K562 (cell line): ENCODE results near the gene KIF26A. TPM values are rescaled to one million over a fixed set of nuclear protein-coding genes. Genes with fewer than 3 reads are reported as not detected.

Experiments used
- ATAC-seq: fragments of 200-7000 bp; cut with Tn5 transposase; 3 replicates; pipeline ENCODE4 v1.9.1; 2020; ENCODE audit warnings: moderate library complexity
- BruUV-seq: library from RNA; stranded (reverse); fragments of 400-500 nt; replicated peaks from 2 replicates; lab custom pipeline; 2021; lab: Mats Ljungman, UMichigan
- CTCF ChIA-PET: fragments of 300-600 bp; formaldehyde crosslinking; extraction: SDS; loops from one replicate; lab custom pipeline; 2021; ENCODE audit warnings: low intra/inter-chr PET ratio; lab: Yijun Ruan, JAX
- POLR2A ChIA-PET: fragments of 300-600, 350-650 bp; sonication (Branson Sonifier 250); formaldehyde crosslinking; extraction: SDS; loops from one replicate; lab custom pipeline; 2021; ENCODE audit warnings: antibody characterized with exemption, inconsistent platforms; lab: Yijun Ruan, JAX
- DNase-seq, 4 experiments: peaks; one replicate each; pipeline versions ENCODE4 v3.0.0 to v3.0.0-alpha.2; 2011 to 2018; ENCODE audit warnings: low spot score in 3 of 4, mixed read lengths in 3 of 4; ENCODE audit errors: extremely low read depth in 1 of 4
- FAIRE-seq: peaks from 2 replicates; lab custom pipeline; 2011; peaks lifted over from hg19 to GRCh38; lab: Jason Lieb, UNC
- H2AFZ ChIP-seq: 2 replicates; pipeline ENCODE4 v1.6.0; 2011; ENCODE audit warnings: low read depth, low read length, control low read depth, inconsistent platforms
- H3K27ac ChIP-seq: fragments of 200-600 bp; 3 replicates; pipeline ENCODE4 v1.8.0; 2011; ENCODE audit warnings: low read depth, mild to moderate bottlenecking, control low read depth, inconsistent platforms, low read length, moderate library complexity, mixed read lengths; ENCODE audit errors: extremely low read depth
- H3K27me3 ChIP-seq, 2 experiments: fragments of 300-600 bp in 1 of 2; 2 replicates in 1 of 2; 3 replicates in 1 of 2; pipeline versions ENCODE4 v1.6.0 to v1.8.0; 2011; ENCODE audit warnings: inconsistent platforms in 2 of 2, low read length in 2 of 2, mild to moderate bottlenecking in 1 of 2, mixed read lengths in 1 of 2, moderate library complexity in 1 of 2; ENCODE audit not compliant: control insufficient read depth in 2 of 2, insufficient read depth in 2 of 2
- H3K36me3 ChIP-seq: fragments of 300-600 bp; 3 replicates; pipeline ENCODE4 v1.8.0; 2011; ENCODE audit warnings: mild to moderate bottlenecking, low read length, inconsistent platforms; ENCODE audit not compliant: control insufficient read depth, insufficient read depth
- H3K4me1 ChIP-seq, 2 experiments: fragments of 200-600 bp in 1 of 2; replicated peaks in 1 of 2; 2 replicates in 1 of 2; 3 replicates in 1 of 2; pipeline versions ENCODE4 v1.5.1 to v1.8.0; 2011; ENCODE audit warnings: inconsistent platforms in 2 of 2, low read length in 2 of 2, mild to moderate bottlenecking in 1 of 2, mixed read lengths in 1 of 2, moderate library complexity in 1 of 2; ENCODE audit not compliant: control insufficient read depth in 2 of 2, insufficient read depth in 2 of 2
- H3K4me2 ChIP-seq: 2 replicates; pipeline ENCODE4 v1.6.1; 2011; ENCODE audit warnings: low read length, control low read depth, inconsistent platforms, mixed read lengths; ENCODE audit not compliant: insufficient read depth
- H3K4me3 ChIP-seq: fragments of 200-600 bp; sonication (generic), shearing (Covaris generic); 2 replicates; pipeline ENCODE4 v1.5.1; 2016; ENCODE audit warnings: control low read depth, inconsistent platforms
- H3K79me2 ChIP-seq: fragments of 200-600 bp; 3 replicates; pipeline ENCODE4 v1.8.0; 2011; ENCODE audit warnings: low read length, inconsistent platforms; ENCODE audit not compliant: control insufficient read depth, insufficient read depth
- H3K9ac ChIP-seq, 2 experiments: 2 replicates each; pipeline versions ENCODE4 v1.6.0 to v1.6.1; 2011; ENCODE audit warnings: low read depth in 2 of 2, low read length in 2 of 2, control low read depth in 1 of 2, inconsistent platforms in 1 of 2, mild to moderate bottlenecking in 1 of 2, mixed read lengths in 1 of 2; ENCODE audit not compliant: insufficient read depth in 1 of 2
- H3K9me1 ChIP-seq: one replicate; pipeline ENCODE4 v1.6.0; 2011; ENCODE audit warnings: inconsistent platforms, mild to moderate bottlenecking, low read length, moderate library complexity; ENCODE audit not compliant: control insufficient read depth, insufficient read depth
- H3K9me3 ChIP-seq: replicated peaks from 2 replicates; pipeline ENCODE4 v1.5.1; 2011; ENCODE audit warnings: low read depth, low read length, inconsistent platforms; ENCODE audit not compliant: control insufficient read depth, insufficient read depth
- H4K20me1 ChIP-seq: replicated peaks from 2 replicates; pipeline ENCODE4 v1.6.1; 2011; ENCODE audit warnings: low read length, inconsistent platforms, mixed read lengths; ENCODE audit not compliant: control insufficient read depth, insufficient read depth
- CBX2 ChIP-seq: fragments of 200-600 bp; sonication (generic); IDR thresholded peaks from one replicate; pipeline ENCODE4 v1.6.1; 2012; ENCODE audit warnings: mild to moderate bottlenecking, low read length, inconsistent platforms; ENCODE audit not compliant: insufficient read depth, poor library complexity, severe bottlenecking
- IRF1 ChIP-seq: sonication (generic); formaldehyde crosslinking; IDR thresholded peaks from 2 replicates; pipeline ENCODE4 v1.8.0; 2022; ENCODE audit warnings: missing genetic modification reagents, mild to moderate bottlenecking, borderline replicate concordance
- KDM5B ChIP-seq: fragments of 200-600 bp; sonication (generic); IDR thresholded peaks from 2 replicates; pipeline ENCODE4 v1.6.1; 2012; ENCODE audit warnings: low read depth, mild to moderate bottlenecking, moderate library complexity, low read length, control low read depth, inconsistent platforms; ENCODE audit not compliant: insufficient replicate concordance
- MITF ChIP-seq: IDR thresholded peaks from 2 replicates; pipeline ENCODE4 v1.6.1; 2014; ENCODE audit warnings: antibody characterized with exemption
- NCOA1 ChIP-seq: fragments of 450-650 bp; IDR thresholded peaks from 2 replicates; pipeline ENCODE4 v1.6.1; 2016; ENCODE audit warnings: low read depth
- NR2C1 ChIP-seq, 2 experiments: fragments of 450-650 bp; IDR thresholded peaks; 2 replicates each; pipeline ENCODE4 v1.6.1; 2017; ENCODE audit warnings: mild to moderate bottlenecking in 2 of 2, antibody characterized with exemption in 1 of 2, inconsistent platforms in 1 of 2, missing compliant biosample characterization in 1 of 2, missing genetic modification characterization in 1 of 2
- SMAD3 ChIP-seq: fragments of 450-650 bp; formaldehyde crosslinking; conservative IDR thresholded peaks from 2 replicates; pipeline ENCODE4 v1.4.0; 2020; ENCODE audit warnings: mild to moderate bottlenecking
- SMAD4 ChIP-seq: fragments of 250-450 bp; sonication (Bioruptor Pico); conservative IDR thresholded peaks from 2 replicates; pipeline ENCODE4 v1.8.0; 2021; ENCODE audit warnings: inconsistent platforms, mild to moderate bottlenecking, moderate library complexity
- TRIM25 ChIP-seq: fragments of 450-650 bp; IDR thresholded peaks from 2 replicates; pipeline ENCODE4 v1.7.0; 2016; ENCODE audit warnings: borderline replicate concordance
- USF2 ChIP-seq: sonication (generic); formaldehyde crosslinking; IDR thresholded peaks from 2 replicates; pipeline ENCODE4 v1.5.0; 2020; ENCODE audit warnings: missing genetic modification reagents
- ZBTB9 ChIP-seq: fragments of 450-650 bp; formaldehyde crosslinking; IDR thresholded peaks from 2 replicates; pipeline ENCODE4 v1.4.0; 2020; ENCODE audit warnings: mild to moderate bottlenecking, moderate library complexity
- ZNF324 ChIP-seq: fragments of 250-450 bp; sonication (Bioruptor Pico); IDR thresholded peaks from 2 replicates; pipeline ENCODE4 v1.4.0; 2020; ENCODE audit warnings: mild to moderate bottlenecking
- WGBS: fragments of 100-300 bp; shearing (Covaris generic); methylation state at CpG from one replicate; pipeline ENCODE4 v1.1.6; 2016; ENCODE audit warnings: low coverage, mixed read lengths; ENCODE audit not compliant: insufficient coverage; ENCODE audit errors: missing lambda C conversion rate; 5-methylcytosine and 5-hydroxymethylcytosine counted together
- in situ Hi-C: fragments of 300-500 bp; cut with MboI; formaldehyde crosslinking; loops from 4 replicates; pipeline ENCODE4 v1.15.0; 2018; ENCODE audit warnings: inconsistent platforms, mixed read lengths
- intact Hi-C: fragments of 100-400 bp; cut with micrococcal nuclease; formaldehyde crosslinking; loops from 2 replicates; pipeline ENCODE4 v1.14.2; 2022
- polyA plus RNA-seq, 8 experiments: library from polyadenylated mRNA; depleted of rRNA in 4 of 8; stranded (reverse) in 5 of 8; unstranded in 3 of 8; fragments of >200 nt; fragmentation: Nextera tagmentation in 2 of 8; fragmentation: Illumina TruSeq in 1 of 8; extraction: Ambion mirVana in 2 of 8; extraction: Trizol in 1 of 8; gene quantifications; 2 replicates each; pipeline versions ENCODE4 v1.2.1 to v1.2.3, GENCODE V29; 2011 to 2014; ENCODE audit warnings: inconsistent platforms in 1 of 8, missing spikeins in 1 of 8
- total RNA-seq, 7 experiments: library from RNA; depleted of rRNA in 6 of 7; stranded (reverse); fragments of >200 nt in 6 of 7; fragmentation: Illumina TruSeq in 2 of 7; extraction: Trizol in 2 of 7; gene quantifications; 2 replicates each; pipeline versions ENCODE4 v1.2.1 to v1.2.3, GENCODE V29; 2011 to 2021; ENCODE audit warnings: low replicate concordance in 1 of 7

The KIF26A gene
- total and polyA plus RNA-seq, 9 of the 15 experiments (the other 6 are each of a cell fraction or from before 2014, with no cell fraction given) = 0.04 TPM; not detected in 8

- TF ChIP-seq TRIM25 (no peak), SMAD4 (no peak)
These were observed 47.6 kb downstream of the KIF26A start (continued) for GRCh38 chr14:104185916-104186495.

GRCh38 chr14:104186575-104186974 is 48.2 kb downstream of the KIF26A start:
- intact Hi-C loops (no loop called here), in situ Hi-C loops (no loop called here)
- POLR2A ChIA-PET = no interaction called here
- 0% methylated on average over 4 of the region's 12 CpGs for WGBS
- CTCF ChIA-PET = no interaction called here
- FAIRE-seq = no peak
- H3K79me2 ChIP-seq = no peaks in the 10 kb centered on the region
- no peak for ATAC-seq
- no peaks in the 10 kb centered on the region for H3K36me3 ChIP-seq
- no peak overlapping the region for H3K27ac ChIP-seq
- no peaks in the 10 kb centered on the region for H3K9me3 ChIP-seq
- no peak overlapping the region for H3K9ac ChIP-seq
- DNase-seq = no peak
- BruUV-seq = no TSS peak
- no peaks in the 10 kb centered on the region for H3K4me1 ChIP-seq
- H2AFZ ChIP-seq = no peak overlapping the region
- no peak overlapping the region for H3K4me3 ChIP-seq
- H3K9me1 ChIP-seq = no peaks in the 10 kb centered on the region
- H3K27me3 ChIP-seq = peaks cover 0 to 7% of the 10 kb centered on the region in 2 experiments; a peak in 1 of 5 replicates
- no peaks in the 10 kb centered on the region for H4K20me1 ChIP-seq
- H3K4me2 ChIP-seq = no peak overlapping the region
- TF ChIP-seq SMAD3 (CRISPR knock-in tag) = no peak
- no peak for TF ChIP-seq NCOA1
- TF ChIP-seq IRF1 = no peak
- no peak for TF ChIP-seq MITF
- TF ChIP-seq ZBTB9 (CRISPR knock-in tag) = no peak
- no peak for TF ChIP-seq USF2 (CRISPR knock-in tag)
- no peak for TF ChIP-seq NR2C1 (IDR thresholded peaks at IDR 0.05)
- TF ChIP-seq NR2C1 (tag; IDR thresholded peaks at IDR 0.05) = no peak
- TF ChIP-seq KDM5B = no peak
- TF ChIP-seq CBX2 = no peak
- no peak for TF ChIP-seq ZNF324 (CRISPR knock-in tag)
